ENCODE measurements around the gene UBA5.
"Not testable (repeated sequence)": the region's sequence is repeated elsewhere in the genome, so short reads cannot be mapped to it uniquely, and the experiment has no call there.

UBA5 gene
- long read RNA-seq, donor 1, transcript UBA5-202 (12 exons, 3,705 nt): major isoform, 6 of 29 reads
- long read RNA-seq, donor 1, partial matches to known transcripts: 22 of 29 reads
- long read RNA-seq, donor 1, other reads (novel, unspliced or antisense): 0 of 29 reads
- long read RNA-seq, donor 2, transcript UBA5-202 (12 exons, 3,705 nt): major isoform, 9 of 9 reads
- long read RNA-seq, donor 2, partial matches to known transcripts: 0 of 9 reads
- long read RNA-seq, donor 2, other reads (novel, unspliced or antisense): 0 of 9 reads
- long read RNA-seq, donor 3, partial matches to known transcripts: 19 of 22 reads
- long read RNA-seq, donor 3, other reads (novel, unspliced or antisense): 0 of 22 reads
- long read RNA-seq, donor 4, transcript UBA5-202 (12 exons, 3,705 nt): major isoform, 8 of 28 reads
- long read RNA-seq, donor 4, partial matches to known transcripts: 20 of 28 reads
- long read RNA-seq, donor 4, other reads (novel, unspliced or antisense): 0 of 28 reads
- long read RNA-seq, donor 5, transcript UBA5-202 (12 exons, 3,705 nt): major isoform, 11 of 34 reads
- long read RNA-seq, donor 5, partial matches to known transcripts: 21 of 34 reads
- long read RNA-seq, donor 5, other reads (novel, unspliced or antisense): 0 of 34 reads
- long read RNA-seq, donor 6, transcript UBA5-202 (12 exons, 3,705 nt): major isoform, 9 of 24 reads
- long read RNA-seq, donor 6, partial matches to known transcripts: 15 of 24 reads
- long read RNA-seq, donor 6, other reads (novel, unspliced or antisense): 0 of 24 reads
- long read RNA-seq, donor 7, transcript UBA5-202 (12 exons, 3,705 nt): major isoform, 18 of 48 reads
- long read RNA-seq, donor 7, transcript UBA5-212 (3 exons, 505 nt): minor isoform, 6 of 48 reads
- long read RNA-seq, donor 7, partial matches to known transcripts: 24 of 48 reads
- long read RNA-seq, donor 7, other reads (novel, unspliced or antisense): 0 of 48 reads
- long read RNA-seq, donor 8, transcript UBA5-202 (12 exons, 3,705 nt): major isoform, 16 of 35 reads
- long read RNA-seq, donor 8, partial matches to known transcripts: 17 of 35 reads
- long read RNA-seq, donor 8, other reads (novel, unspliced or antisense): 0 of 35 reads

DNA sequence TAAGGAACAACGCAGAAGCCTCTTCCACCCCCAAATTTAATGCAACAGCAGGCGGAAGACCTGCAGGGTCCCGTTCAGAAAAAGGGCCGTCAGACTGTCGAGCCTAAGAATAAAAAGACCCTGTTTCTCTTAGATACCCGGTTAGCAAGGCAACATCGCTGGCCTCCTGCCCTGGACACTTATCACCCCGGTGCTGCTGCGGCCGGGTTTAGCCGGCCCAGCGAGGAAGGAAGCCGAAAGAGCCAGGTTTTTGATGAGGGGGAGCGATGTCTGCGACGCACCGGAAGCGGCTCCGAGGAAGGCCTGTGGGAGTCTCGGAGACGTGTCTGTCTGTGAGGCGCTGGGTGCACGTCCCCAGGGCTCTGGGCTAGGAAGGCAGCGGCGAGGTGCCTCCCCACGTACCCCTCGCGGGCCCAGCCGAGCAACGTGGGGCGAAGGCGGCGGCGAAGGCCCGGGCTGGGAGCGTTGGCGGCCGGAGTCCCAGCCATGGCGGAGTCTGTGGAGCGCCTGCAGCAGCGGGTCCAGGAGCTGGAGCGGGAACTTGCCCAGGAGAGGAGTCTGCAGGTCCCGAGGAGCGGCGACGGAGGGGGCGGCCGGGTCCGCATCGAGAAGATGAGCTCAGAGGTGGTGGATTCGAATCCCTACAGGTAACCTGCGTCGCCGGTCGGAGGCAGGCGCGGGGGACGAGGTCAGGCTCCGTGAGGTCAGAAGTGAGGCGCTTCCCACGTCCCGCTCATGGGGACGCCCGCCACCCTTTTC is at the start of gene UBA5:
TSS of gene UBA5 (plus strand) at position 278 of the 759 bp plus-strand sequence. CDS start at position 487, 209 bp downstream.
- DNase-seq: peak; percentile 93

DNA sequence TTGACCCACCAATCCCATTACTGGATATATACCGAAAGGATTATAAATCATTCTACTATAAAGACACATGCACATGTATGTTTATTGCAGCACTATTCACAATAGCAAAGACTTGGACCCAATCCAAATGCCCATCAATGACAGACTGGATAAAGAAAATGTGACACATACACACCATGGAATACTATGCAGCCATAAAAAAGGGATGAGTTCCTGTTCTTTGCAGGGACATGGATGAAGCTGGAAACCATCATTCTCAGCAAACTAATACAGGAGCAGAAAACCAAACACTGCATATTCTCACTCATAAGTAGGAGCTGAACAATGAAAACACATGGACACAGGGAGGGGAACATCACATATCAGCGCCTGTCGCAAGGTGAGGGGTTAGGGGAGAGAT is 44.8 kb upstream of the UBA5 start:
- not testable (repeated sequence) for DNase-seq

DNA sequence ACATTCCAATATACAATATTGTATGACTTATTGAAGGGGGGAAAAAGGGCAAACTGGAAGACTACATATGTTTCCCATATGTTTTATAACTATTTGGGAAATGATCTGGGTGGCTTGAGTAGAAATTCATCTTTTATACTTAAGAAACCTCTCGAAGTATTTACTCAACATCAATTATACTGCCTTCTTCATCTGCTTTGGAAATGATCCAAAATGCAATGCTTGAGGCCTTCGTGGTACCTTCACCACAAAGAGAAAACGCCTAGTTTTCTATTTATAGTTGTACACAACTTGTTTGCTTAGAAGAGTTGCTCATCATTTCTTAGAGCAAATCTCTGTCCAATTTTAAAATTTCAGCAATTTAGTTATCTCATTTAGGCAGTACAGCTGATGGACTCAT is 44.2 kb upstream of the UBA5 start:
- no peak for DNase-seq

DNA sequence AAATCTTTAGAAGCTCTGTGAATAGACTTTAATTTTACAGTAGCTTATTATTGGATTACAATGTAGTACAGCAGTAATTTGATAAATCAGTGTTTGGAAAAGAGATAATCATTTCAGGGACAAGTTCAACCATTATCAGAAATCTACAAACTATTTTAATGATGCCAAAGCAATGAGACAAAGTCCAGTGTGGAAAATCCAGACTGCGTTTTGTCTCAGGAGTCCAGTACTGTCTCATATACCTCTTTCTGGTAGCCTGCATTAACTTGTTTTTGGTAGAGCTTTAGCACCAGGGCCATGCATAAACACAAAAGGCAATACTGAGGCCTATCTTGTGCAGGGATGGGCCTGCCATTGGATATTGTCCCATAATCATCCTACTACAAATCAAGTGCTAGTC is 43.3 kb upstream of the UBA5 start:
- no peak for DNase-seq

DNA sequence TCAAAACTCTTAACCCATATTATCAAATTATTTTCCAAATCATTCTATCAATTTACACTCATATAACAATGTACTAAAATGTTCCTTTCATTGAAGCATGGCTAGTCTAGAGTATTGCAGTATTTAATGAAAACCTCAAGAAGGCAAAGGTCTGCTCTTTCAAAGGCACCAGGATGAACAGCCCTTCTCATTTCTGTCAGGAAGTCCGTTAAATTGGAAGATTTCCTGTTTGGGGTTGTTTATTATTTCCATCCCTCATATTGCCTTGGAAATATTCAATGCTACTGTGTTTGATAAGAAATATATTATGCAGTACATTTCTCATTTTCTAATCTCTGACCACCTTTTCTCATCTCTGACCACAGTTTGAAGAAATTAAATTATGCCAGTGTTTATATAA is 38.0 kb upstream of the UBA5 start:
- DNase-seq: no peak

DNA sequence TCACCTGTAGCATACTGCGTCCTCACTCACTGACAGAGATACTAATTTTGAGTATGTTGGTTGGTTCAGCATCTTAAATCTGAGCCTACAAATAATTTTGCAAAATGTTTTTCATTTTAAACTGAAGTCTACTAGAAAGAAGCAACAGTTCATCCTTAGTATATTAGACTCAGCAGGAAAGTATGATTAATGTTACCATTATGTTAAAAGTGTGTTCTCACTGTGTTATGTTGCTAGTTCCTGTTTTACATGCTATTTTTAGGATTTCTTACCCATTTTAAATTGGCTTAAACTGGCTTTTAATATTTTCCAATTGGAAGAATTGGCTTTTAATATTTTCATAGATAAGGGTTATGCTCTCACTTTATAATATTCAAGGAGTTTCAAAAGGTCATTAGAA is 37.4 kb upstream of the UBA5 start:
- DNase-seq: no peak

DNA sequence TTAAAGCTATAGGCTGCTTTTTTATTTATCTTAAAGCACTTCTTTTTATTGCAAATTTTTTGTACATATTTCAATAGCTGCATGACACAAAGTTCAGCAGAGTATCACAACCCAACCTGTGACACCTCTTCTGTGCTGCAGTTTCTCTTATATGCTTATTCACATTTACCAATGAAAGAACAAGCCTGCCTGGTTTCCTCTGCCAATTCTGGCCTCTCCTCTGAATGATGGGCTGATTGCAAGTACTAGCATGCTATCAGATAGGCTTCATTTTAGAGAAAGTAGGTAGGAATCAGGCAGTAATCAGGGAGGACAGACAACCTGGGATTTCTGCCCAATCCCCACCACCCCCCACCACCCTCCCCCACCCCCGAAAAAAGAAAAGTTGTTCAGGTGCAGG is 36.5 kb upstream of the UBA5 start:
- DNase-seq: no peak

DNA sequence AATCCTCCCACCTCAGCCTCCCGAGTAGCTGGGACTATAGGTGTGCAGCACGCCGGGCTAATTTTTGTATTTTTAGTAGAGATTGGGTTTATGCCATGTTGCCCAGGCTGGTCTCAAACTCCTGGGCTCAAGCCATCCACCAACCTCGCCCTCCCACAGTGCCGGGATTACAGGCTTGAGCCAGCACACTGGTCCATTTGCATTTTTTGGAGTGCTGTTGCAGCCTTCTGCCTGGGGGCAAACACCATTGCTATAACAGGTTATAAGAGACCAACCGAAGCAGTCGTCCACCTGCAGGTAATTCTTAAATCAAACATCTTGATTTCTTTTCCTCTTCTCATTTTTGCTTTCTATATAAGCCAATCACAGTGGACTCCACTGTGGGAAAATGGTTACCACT is 35.3 kb upstream of the UBA5 start:
- DNase-seq: no peak

DNA sequence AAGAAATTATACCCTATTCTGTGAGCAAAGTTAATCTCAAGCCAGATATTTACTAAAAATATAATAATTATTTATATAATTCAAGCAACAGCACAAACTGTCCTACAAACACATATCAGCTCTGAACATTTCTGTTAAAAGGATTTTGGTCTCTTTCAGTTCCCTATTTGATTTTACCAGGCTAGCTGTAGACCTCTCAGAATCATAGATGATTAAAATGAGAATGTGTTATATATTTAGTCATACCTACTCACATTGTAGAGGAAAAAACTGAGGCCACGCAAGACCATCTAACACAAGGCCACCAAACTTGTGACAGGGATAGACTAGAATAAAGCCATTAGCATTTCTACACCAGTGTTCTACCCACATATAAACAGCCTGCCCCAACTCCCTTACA is 34.5 kb upstream of the UBA5 start:
- no peak for DNase-seq

DNA sequence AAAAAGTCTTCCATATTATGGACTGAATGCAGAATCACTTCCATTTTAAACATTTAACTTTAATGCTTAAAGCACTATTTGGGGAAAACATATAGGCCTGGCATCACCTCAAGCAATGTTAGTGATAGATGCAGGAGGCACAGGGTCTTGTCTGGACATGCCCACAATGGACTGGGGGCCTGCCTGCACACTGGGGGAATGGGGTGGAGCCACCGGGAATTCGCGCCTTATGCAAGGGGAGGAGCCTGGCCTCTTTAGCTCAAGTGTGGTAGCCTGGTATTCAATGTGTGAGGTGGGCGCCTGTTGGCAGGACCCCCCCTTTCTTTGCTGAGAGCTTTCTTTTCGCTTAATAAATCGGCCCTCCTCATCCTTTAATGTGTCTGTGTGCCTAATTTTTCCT is 33.2 kb upstream of the UBA5 start:
- no peak for DNase-seq

DNA sequence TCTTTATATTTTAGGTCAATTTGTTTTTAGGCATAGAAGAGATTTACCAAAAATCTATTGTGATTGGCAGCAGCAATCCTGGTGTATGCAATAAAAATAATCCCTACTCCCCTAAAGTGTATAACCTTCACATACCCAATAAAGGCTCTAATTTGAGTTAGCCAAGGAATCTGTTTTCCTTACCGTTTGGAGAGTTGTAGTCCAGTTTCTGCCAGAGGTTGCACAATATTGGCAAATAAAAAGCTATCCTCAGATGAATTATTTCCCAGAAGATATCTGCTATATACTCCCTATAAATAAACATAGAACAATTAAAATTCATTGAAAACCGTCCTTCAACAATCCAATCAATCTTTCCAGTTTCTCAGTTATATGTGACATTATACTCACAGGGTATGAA is 32.0 kb upstream of the UBA5 start:
- DNase-seq: no peak

DNA sequence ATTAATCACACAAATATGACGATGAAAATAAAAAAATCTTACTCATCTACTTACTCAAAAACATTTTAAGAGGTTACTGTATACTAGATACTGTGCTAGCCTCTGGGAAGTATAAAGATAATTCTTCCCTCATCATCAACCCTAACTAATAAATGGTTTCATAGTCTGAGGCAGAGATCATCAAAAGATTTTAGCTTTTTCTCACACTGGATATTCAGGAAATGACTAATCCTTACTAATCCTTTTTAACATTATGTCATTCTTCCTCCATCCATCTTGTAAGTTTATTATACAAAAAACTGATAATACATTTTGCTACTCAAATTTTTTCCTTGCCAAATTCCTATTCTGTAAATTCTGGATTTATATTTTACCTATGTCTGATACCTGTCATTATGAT is 30.2 kb upstream of the UBA5 start:
- no peak for DNase-seq

DNA sequence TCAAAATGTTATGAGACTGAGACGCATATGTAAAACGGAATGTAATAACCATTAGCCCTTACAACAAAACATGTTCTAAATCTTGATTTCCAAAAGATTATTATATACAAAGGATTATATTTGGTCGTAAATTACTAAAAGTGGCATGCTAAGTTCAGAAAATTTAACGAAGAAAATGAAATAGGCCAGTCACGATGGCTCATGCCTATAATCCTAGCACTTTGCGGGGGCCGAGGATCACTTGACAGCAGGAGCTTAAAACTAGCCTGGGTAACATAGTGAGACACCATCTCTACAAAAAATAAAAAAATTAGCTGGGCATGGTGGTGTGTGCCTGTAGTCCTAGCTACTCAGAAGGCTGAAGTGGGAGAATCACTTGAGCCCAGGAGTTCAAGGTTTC is 29.5 kb upstream of the UBA5 start:
- DNase-seq: no peak

DNA sequence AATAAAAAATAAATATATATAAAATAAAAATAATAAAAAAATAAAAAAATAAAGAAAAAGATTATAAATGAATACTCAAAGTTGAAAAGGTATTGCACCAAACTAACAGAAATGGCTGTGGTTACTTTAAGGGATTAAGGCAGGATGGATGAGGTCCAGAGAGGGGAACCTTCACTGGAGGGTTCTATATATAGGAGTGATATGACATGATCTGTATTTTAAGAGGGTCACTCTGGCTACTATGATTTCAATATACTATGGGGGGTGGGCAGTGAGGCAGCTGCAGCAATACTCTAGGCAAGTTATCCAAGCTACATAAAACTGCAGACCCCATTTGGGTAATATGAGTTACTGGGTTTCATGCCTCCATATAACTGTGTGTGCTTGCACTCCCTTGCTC is 25.1 kb upstream of the UBA5 start:
- no peak for DNase-seq

DNA sequence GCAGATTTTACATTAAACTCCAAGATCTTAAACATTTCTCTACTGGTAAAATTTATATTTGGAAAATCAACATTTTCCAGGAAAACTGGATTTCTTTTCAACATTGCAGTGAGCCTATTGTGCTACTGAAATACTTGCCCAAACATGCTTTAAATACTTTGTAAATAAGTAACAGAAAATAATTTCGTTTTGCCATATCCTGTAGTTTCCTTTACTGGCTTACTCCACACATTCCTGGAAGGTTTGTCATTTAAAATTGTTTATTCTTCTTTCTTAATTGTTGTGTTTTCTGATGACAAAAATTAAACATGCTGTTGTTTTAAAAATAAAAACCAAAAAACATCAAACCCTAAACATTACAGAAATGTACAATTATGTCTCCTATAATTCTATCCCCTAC is 22.5 kb upstream of the UBA5 start:
- DNase-seq: no peak

DNA sequence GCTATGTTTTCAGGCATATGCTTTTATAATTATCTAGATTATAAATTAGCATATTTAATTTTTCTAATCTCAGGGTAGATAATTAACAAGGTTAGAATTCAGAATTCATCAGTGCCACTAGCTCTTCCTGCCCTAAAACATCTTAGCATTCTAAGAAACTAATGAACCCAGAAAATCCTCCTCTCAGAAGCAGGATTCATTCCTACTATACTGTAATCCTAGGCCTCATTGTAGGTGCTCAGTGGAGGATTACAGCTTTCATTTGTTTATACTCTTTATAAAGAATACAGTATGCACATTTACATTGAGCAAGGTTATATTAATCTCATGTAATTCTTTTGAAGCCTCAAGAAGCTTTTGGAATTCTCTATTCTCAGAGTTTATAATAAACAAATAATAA is 21.4 kb upstream of the UBA5 start:
- DNase-seq: no peak

DNA sequence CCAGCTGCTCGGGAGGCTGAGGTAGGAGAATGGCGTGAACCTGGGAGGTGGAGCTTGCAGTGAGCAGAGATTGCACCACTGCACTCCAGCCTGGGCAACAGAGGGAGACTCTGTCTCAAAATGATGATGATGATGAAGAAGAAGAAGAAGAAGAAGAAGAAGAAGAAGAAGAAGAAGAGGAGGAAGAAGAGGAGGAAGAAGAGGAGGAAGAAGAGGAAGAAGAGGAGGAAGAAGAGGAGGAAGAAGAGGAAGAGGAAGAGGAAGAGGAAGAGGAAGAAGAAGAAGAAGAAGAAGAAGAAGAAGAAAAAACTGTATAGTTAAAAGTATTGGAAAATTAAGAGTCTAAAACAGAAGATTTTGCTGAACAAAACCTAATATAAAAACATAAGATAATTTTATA is 18.7 kb upstream of the UBA5 start:
- not testable (repeated sequence) for DNase-seq

DNA sequence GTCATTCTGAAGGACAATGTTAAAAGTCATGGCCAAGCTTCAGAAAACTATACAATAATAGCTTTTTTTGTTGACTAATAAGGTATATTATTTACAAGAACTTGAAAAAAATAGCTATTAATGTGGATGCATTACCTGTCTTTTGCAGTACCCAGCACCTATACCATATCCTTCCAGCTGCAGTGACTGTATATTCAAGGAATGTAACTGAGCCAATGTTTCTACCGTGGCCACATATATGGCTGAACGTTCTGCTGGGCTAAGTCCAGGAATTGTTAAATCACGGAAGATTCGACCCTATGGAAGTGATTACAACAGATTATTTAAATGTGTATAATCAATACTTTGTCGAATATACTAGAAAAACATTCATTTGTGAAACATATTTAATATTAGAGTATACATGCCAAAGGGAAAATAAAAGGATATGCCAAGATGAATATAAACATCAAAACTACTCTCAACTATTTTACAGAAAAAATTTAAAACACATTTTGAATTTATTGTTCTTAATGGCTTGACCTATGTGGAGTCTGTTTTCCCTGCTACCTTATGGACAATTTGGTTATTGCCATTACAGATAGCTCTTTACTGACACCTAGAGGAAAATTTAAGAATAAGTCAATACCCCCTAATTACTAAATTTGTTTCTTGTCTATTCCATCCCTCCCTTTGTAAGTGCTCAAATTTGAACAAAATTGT is 18.1 kb upstream of the UBA5 start:
- no peak for DNase-seq

DNA sequence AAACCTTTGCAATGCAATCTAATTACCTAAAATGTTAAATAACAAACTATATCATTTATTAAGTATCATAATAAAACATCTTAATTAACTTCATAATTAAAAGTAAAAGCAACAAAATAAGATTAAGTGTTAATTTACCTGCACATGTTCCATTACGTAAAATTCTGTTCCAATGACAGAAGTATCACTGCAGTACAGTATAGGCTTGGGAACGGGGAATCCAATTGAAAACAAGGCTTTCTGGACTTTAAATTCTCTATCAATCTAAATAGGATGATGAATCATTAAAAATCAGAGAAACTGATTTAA is 17.6 kb upstream of the UBA5 start:
- DNase-seq: no peak

DNA sequence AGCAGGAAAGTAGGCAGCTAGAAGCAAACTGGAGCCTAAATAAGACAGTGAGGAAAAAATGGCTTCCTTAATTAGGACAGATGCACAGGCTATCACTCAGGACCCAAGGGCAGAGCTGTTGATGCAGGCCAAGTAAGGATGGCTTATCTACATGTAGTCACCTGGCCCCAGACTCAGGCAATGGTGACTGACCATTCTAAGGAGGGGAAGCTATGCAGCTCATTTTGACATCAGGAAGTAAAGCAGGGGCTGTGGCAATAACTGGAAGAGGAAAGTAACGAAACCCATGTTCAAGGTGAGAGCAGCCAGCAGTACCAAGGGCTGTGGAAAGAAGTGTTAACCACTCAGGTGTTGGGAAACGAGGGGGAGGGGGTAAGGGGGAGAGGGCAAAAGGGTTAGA is 16.8 kb upstream of the UBA5 start:
- no peak for DNase-seq

DNA sequence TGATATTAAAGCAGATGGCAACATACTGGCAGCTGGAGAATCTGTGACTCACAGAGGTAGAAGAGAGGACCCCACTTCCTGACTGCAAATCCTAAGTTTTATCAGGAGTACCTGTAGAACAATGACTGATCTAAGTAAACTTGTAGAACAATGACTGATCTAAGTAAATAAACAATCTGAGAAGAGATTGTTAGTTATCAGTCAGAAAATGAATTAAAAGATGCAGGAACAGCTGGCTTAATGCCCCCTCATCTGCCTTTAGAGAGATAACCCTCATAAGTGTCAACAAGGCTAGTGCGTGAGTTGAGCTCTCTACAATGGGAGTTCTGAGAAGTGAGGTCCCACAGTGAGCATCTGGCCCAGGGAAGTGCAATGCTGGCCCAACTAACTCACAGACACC is 15.1 kb upstream of the UBA5 start:
- DNase-seq: no peak

DNA sequence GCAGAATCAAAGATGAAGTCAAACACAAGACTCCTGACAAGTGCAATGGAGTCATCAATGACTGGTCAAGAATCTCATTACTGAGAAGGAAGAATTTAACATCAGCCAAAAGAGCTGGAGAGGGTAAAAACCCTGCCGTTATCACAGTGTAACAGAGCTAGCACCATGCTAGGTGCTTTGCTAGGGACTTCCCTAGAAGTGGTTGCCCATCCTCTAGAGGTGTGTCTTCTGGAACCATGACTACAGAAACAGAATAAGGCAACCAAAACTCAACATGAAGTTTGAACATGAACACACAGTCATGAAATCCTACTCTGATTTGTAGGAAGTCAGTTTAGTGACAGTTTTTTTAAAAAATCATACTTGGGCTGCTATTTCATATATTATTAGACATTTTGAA is 10.0 kb upstream of the UBA5 start:
- no peak for DNase-seq

Measured in right kidney (tissue), 9 donors.